ENCODE data around the gene DCDC1. TPM values are rescaled to one million over a fixed set of nuclear protein-coding genes. Genes with fewer than 3 reads are reported as not detected.

The DCDC1 gene
- total RNA-seq, 2 experiments from 2014 or later: 0.13 TPM; not detected in 1

GRCh38 chr11:30868626-30869081, 500.9 kb downstream of the DCDC1 start:
- H4K20me1 ChIP-seq (ENCODE audit: insufficient read depth, low read length): no peaks in the 10 kb centered on the region
- POLR2A ChIA-PET: no interaction called here

DNA sequence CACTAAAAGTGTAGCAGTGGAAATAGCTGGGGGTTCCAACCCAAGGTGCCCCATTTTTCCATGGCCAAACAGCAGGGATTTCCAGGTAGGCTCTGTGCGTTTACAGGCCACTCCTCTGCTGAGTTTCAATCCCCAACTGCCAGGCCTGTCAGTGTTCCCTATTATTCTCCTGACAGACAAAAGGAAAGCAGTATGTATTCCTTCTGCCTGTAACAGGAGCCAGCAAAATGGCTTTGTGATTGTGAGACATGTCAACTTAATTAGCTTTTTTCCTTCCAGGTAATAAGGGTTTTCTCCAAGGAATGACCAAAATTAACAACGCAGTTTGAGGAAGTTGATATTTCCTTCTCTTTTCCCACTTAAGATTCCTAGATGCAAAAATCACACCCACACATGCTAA, 506.3 kb downstream of the DCDC1 start:
- Histone ChIP-seq H3K79me2 (ENCODE audit: insufficient read depth, low read depth, low read length) (no peaks in the 10 kb centered on the region), H2AFZ (ENCODE audit: low read length) (no peak overlapping the region), H3K4me1 (ENCODE audit: insufficient read depth, low read length, poor library complexity, severe bottlenecking) (no peaks in the 10 kb centered on the region), H3K4me2 (ENCODE audit: low read length) (no peak overlapping the region), H3K9me2 (ENCODE audit: insufficient read depth, low read length) (no peaks in the 10 kb centered on the region), H3K4me3 (ENCODE audit: low read depth, low read length, poor library complexity, severe bottlenecking) (no peak overlapping the region), H4K20me1 (ENCODE audit: insufficient read depth, low read length) (no peaks in the 10 kb centered on the region), H3K27ac (ENCODE audit: low read depth, low read length, poor library complexity, severe bottlenecking) (no peak overlapping the region), H3K36me3 (ENCODE audit: insufficient read depth, low read length) (no peaks in the 10 kb centered on the region), H3K9me3 (ENCODE audit: low read length) (no peaks in the 10 kb centered on the region)
- ChIA-PET CTCF (ENCODE audit: unreplicated experiment) (no interaction called here), POLR2A (interaction anchor here (0.6 kb wide), 1 partner anchor 959 kb away, joined by 3 read pairs; no protein-coding TSS in a partner anchor)
- DNase-seq (ENCODE audit: low spot score): no peak
- no TSS peak for BruUV-seq (replicated peaks)
- TF ChIP-seq, protein P1, sequence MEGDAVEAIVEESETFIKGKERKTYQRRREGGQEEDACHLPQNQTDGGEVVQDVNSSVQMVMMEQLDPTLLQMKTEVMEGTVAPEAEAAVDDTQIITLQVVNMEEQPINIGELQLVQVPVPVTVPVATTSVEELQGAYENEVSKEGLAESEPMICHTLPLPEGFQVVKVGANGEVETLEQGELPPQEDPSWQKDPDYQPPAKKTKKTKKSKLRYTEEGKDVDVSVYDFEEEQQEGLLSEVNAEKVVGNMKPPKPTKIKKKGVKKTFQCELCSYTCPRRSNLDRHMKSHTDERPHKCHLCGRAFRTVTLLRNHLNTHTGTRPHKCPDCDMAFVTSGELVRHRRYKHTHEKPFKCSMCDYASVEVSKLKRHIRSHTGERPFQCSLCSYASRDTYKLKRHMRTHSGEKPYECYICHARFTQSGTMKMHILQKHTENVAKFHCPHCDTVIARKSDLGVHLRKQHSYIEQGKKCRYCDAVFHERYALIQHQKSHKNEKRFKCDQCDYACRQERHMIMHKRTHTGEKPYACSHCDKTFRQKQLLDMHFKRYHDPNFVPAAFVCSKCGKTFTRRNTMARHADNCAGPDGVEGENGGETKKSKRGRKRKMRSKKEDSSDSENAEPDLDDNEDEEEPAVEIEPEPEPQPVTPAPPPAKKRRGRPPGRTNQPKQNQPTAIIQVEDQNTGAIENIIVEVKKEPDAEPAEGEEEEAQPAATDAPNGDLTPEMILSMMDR (conservative IDR thresholded peaks at IDR 0.05; ENCODE audit: low read length): no peak
- TF ChIP-seq EZH2phosphoT487 (IDR thresholded peaks at IDR 0.05; ENCODE audit: borderline replicate concordance, low read depth, low read length): no peak
- intact Hi-C loops (cut with micrococcal nuclease; ENCODE audit: unreplicated experiment): no loop called here

More at GRCh38 chr11:30868626-30869081, 500.9 kb downstream of the DCDC1 start:
- H3K27ac ChIP-seq (ENCODE audit: low read depth, low read length, poor library complexity, severe bottlenecking): no peak overlapping the region
- no peak overlapping the region for H3K4me3 ChIP-seq (ENCODE audit: low read depth, low read length, poor library complexity, severe bottlenecking)
- no peak for TF ChIP-seq EZH2phosphoT487 (IDR thresholded peaks at IDR 0.05; ENCODE audit: borderline replicate concordance, low read depth, low read length)
- TF ChIP-seq, protein P1 (conservative IDR thresholded peaks at IDR 0.05; ENCODE audit: low read length): no peak
- no peaks in the 10 kb centered on the region for H3K9me2 ChIP-seq (ENCODE audit: insufficient read depth, low read length)
- H3K79me2 ChIP-seq (ENCODE audit: insufficient read depth, low read depth, low read length): no peaks in the 10 kb centered on the region
- no peaks in the 10 kb centered on the region for H3K36me3 ChIP-seq (ENCODE audit: insufficient read depth, low read length)
- BruUV-seq (replicated peaks): no TSS peak
- intact Hi-C loops (cut with micrococcal nuclease; ENCODE audit: unreplicated experiment): no loop called here
- no peak overlapping the region for H3K4me2 ChIP-seq (ENCODE audit: low read length)
- H2AFZ ChIP-seq (ENCODE audit: low read length): no peak overlapping the region
- no peak for DNase-seq (ENCODE audit: low spot score)
- CTCF ChIA-PET (ENCODE audit: unreplicated experiment): no interaction called here
- no peaks in the 10 kb centered on the region for H3K9me3 ChIP-seq (ENCODE audit: low read length)
- no peaks in the 10 kb centered on the region for H3K4me1 ChIP-seq (ENCODE audit: insufficient read depth, low read length, poor library complexity, severe bottlenecking)

GRCh38 chr11:30861531-30861930, 508.0 kb downstream of the DCDC1 start:
- CTCF ChIA-PET (ENCODE audit: unreplicated experiment): no interaction called here
- no peaks in the 10 kb centered on the region for H3K4me1 ChIP-seq (ENCODE audit: insufficient read depth, low read length, poor library complexity, severe bottlenecking)

More at GRCh38 chr11:30861531-30861930, 508.0 kb downstream of the DCDC1 start:
- no peaks in the 10 kb centered on the region for H3K9me3 ChIP-seq (ENCODE audit: low read length)
- TF ChIP-seq, protein P1 (conservative IDR thresholded peaks at IDR 0.05; ENCODE audit: low read length): no peak
- TF ChIP-seq EZH2phosphoT487 (IDR thresholded peaks at IDR 0.05; ENCODE audit: borderline replicate concordance, low read depth, low read length): no peak
- H2AFZ ChIP-seq (ENCODE audit: low read length): no peak overlapping the region
- POLR2A ChIA-PET: interaction anchor here (0.6 kb wide), 2 partner anchors 18 to 65 kb away, joined by 3 to 6 read pairs; no protein-coding TSS in a partner anchor
- H3K79me2 ChIP-seq (ENCODE audit: insufficient read depth, low read depth, low read length): no peaks in the 10 kb centered on the region
- DNase-seq (ENCODE audit: low spot score): no peak
- H3K4me2 ChIP-seq (ENCODE audit: low read length): no peak overlapping the region
- H3K27ac ChIP-seq (ENCODE audit: low read depth, low read length, poor library complexity, severe bottlenecking): no peak overlapping the region
- BruUV-seq (replicated peaks): no TSS peak
- H3K36me3 ChIP-seq (ENCODE audit: insufficient read depth, low read length): no peaks in the 10 kb centered on the region
- no peaks in the 10 kb centered on the region for H3K9me2 ChIP-seq (ENCODE audit: insufficient read depth, low read length)
- intact Hi-C loops (cut with micrococcal nuclease; ENCODE audit: unreplicated experiment): no loop called here
- no peaks in the 10 kb centered on the region for H4K20me1 ChIP-seq (ENCODE audit: insufficient read depth, low read length)
- H3K4me3 ChIP-seq (ENCODE audit: low read depth, low read length, poor library complexity, severe bottlenecking): no peak overlapping the region
